Measurements from ENCODE around the gene NKAIN2. TPM values are rescaled to one million over a fixed set of nuclear protein-coding genes. Genes with fewer than 3 reads are reported as not detected.
"Not testable (repeated sequence)": the region's sequence is repeated elsewhere in the genome, so short reads cannot be mapped to it uniquely, and the experiment has no call there.

Gene NKAIN2
- total RNA-seq, 2 donors from 2014 or later = 0.29 TPM; not detected in 1

GRCh38 chr6:124330197-124330596 lies 526.5 kb downstream of the NKAIN2 start:
- no peak overlapping the region for H3K27ac ChIP-seq (ENCODE audit: low read depth, low read length)
- no peaks in the 10 kb centered on the region for H3K9me3 ChIP-seq (ENCODE audit: control insufficient read depth, low read length)
- no peaks in the 10 kb centered on the region for H3K4me1 ChIP-seq (ENCODE audit: control insufficient read depth, insufficient read depth, low read length)
- Mint-ChIP-seq H3K9me3 (no peaks in the 10 kb centered on the region), H3K4me1 (no peaks in the 10 kb centered on the region), H3K27ac (no peak overlapping the region), H3K4me3 (no peak overlapping the region), H3K27me3 (ENCODE audit: insufficient read depth) (no peaks in the 10 kb centered on the region), H3K36me3 (ENCODE audit: low read depth) (no peaks in the 10 kb centered on the region)
- H3K9ac ChIP-seq (ENCODE audit: extremely low read depth, low read length, poor library complexity, severe bottlenecking) = no peak overlapping the region
- no peak for DNase-seq
- no peaks in the 10 kb centered on the region for H3K36me3 ChIP-seq (ENCODE audit: control insufficient read depth, insufficient read depth, low read length)
- no peak overlapping the region for H3K4me3 ChIP-seq (ENCODE audit: low read length)
- TF ChIP-seq, protein P1, sequence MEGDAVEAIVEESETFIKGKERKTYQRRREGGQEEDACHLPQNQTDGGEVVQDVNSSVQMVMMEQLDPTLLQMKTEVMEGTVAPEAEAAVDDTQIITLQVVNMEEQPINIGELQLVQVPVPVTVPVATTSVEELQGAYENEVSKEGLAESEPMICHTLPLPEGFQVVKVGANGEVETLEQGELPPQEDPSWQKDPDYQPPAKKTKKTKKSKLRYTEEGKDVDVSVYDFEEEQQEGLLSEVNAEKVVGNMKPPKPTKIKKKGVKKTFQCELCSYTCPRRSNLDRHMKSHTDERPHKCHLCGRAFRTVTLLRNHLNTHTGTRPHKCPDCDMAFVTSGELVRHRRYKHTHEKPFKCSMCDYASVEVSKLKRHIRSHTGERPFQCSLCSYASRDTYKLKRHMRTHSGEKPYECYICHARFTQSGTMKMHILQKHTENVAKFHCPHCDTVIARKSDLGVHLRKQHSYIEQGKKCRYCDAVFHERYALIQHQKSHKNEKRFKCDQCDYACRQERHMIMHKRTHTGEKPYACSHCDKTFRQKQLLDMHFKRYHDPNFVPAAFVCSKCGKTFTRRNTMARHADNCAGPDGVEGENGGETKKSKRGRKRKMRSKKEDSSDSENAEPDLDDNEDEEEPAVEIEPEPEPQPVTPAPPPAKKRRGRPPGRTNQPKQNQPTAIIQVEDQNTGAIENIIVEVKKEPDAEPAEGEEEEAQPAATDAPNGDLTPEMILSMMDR (conservative IDR thresholded peaks at IDR 0.05) = no peak
- no peaks in the 10 kb centered on the region for H3K27me3 ChIP-seq (ENCODE audit: control insufficient read depth, insufficient read depth, low read length, poor library complexity, severe bottlenecking)
- 95% methylated on average over 1 of the region's 1 CpG; no CpG with 5 or more reads in 1 of the 2 experiments for WGBS, 2 experiments (ENCODE audit: insufficient coverage in 1 of 2, insufficient read length in 1 of 2)

- no peaks in the 10 kb centered on the region for H3K36me3 ChIP-seq (ENCODE audit: control insufficient read depth, insufficient read depth, low read length)
- Mint-ChIP-seq H3K27me3 (ENCODE audit: insufficient read depth) (no peaks in the 10 kb centered on the region), H3K4me3 (no peak overlapping the region), H3K27ac (no peak overlapping the region), H3K9me3 (no peaks in the 10 kb centered on the region), H3K4me1 (no peaks in the 10 kb centered on the region), H3K36me3 (ENCODE audit: low read depth) (no peaks in the 10 kb centered on the region)
- no peak for DNase-seq
- no peak overlapping the region for H3K9ac ChIP-seq (ENCODE audit: extremely low read depth, low read length, poor library complexity, severe bottlenecking)
- WGBS, 2 experiments (ENCODE audit: insufficient coverage in 1 of 2, insufficient read length in 1 of 2) = 58 to 61% methylated on average over 3 to 4 of the region's 4 CpGs
- no peaks in the 10 kb centered on the region for H3K27me3 ChIP-seq (ENCODE audit: control insufficient read depth, insufficient read depth, low read length, poor library complexity, severe bottlenecking)
- no peaks in the 10 kb centered on the region for H3K4me1 ChIP-seq (ENCODE audit: control insufficient read depth, insufficient read depth, low read length)
- H3K27ac ChIP-seq (ENCODE audit: low read depth, low read length) = no peak overlapping the region
- H3K4me3 ChIP-seq (ENCODE audit: low read length) = no peak overlapping the region
- TF ChIP-seq, protein P1 (conservative IDR thresholded peaks at IDR 0.05) = no peak
- no peaks in the 10 kb centered on the region for H3K9me3 ChIP-seq (ENCODE audit: control insufficient read depth, low read length)
Observed at GRCh38 chr6:124334359-124334758, 530.7 kb downstream of the NKAIN2 start.

- Mint-ChIP-seq H3K27ac (no peak overlapping the region), H3K36me3 (ENCODE audit: low read depth) (no peaks in the 10 kb centered on the region), H3K4me1 (peaks cover 1% of the 10 kb centered on the region), H3K9me3 (no peaks in the 10 kb centered on the region), H3K27me3 (ENCODE audit: insufficient read depth) (no peaks in the 10 kb centered on the region), H3K4me3 (no peak overlapping the region)
- Histone ChIP-seq H3K36me3 (ENCODE audit: control insufficient read depth, insufficient read depth, low read length) (no peaks in the 10 kb centered on the region), H3K27ac (ENCODE audit: low read depth, low read length) (no peak overlapping the region), H3K9me3 (ENCODE audit: control insufficient read depth, low read length) (no peaks in the 10 kb centered on the region), H3K27me3 (ENCODE audit: control insufficient read depth, insufficient read depth, low read length, poor library complexity, severe bottlenecking) (no peaks in the 10 kb centered on the region), H3K4me1 (ENCODE audit: control insufficient read depth, insufficient read depth, low read length) (no peaks in the 10 kb centered on the region), H3K9ac (ENCODE audit: extremely low read depth, low read length, poor library complexity, severe bottlenecking) (no peak overlapping the region), H3K4me3 (ENCODE audit: low read length) (no peak overlapping the region)
- TF ChIP-seq, protein P1 (conservative IDR thresholded peaks at IDR 0.05) = no peak
- WGBS, 2 experiments (ENCODE audit: insufficient coverage in 1 of 2, insufficient read length in 1 of 2) = 92% methylated on average over 4 of the region's 5 CpGs; no CpG with 5 or more reads in 1 of the 2 experiments
- DNase-seq = no peak
Observed at GRCh38 chr6:124339610-124340334, 536.1 kb downstream of the NKAIN2 start.

DNA sequence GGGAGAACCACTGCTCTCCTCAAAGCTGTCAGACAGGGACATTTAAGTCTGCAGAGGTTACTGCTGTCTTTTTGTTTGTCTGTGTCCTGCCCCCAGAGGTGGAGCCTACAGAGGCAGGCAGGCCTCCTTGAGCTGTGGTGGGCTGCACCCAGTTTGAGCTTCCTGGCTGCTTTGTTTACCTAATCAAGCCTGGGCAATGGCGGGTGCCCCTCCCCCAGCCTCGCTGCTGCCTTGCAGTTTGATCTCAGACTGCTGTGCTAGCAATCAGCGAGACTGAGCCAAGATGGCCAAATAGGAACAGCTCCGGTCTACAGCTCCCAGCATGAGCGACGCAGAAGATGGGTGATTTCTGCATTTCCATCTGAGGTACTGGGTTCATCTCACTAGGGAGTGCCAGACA lies 544.7 kb downstream of the NKAIN2 start:
- H3K4me1 Mint-ChIP-seq; H3K4me3 Mint-ChIP-seq; H3K27ac ChIP-seq (ENCODE audit: low read depth, low read length); H3K9ac ChIP-seq (ENCODE audit: extremely low read depth, low read length, poor library complexity, severe bottlenecking); DNase-seq; H3K27me3 ChIP-seq (ENCODE audit: control insufficient read depth, insufficient read depth, low read length, poor library complexity, severe bottlenecking); H3K36me3 ChIP-seq (ENCODE audit: control insufficient read depth, insufficient read depth, low read length); H3K4me3 ChIP-seq (ENCODE audit: low read length); H3K27ac Mint-ChIP-seq; H3K9me3 ChIP-seq (ENCODE audit: control insufficient read depth, low read length); H3K27me3 Mint-ChIP-seq (ENCODE audit: insufficient read depth); H3K36me3 Mint-ChIP-seq (ENCODE audit: low read depth); H3K4me1 ChIP-seq (ENCODE audit: control insufficient read depth, insufficient read depth, low read length): not testable (repeated sequence)
- peaks cover 19% of the 10 kb centered on the region for H3K9me3 Mint-ChIP-seq
- WGBS, 2 experiments (ENCODE audit: insufficient coverage in 1 of 2, insufficient read length in 1 of 2) = 89 to 90% methylated on average over 2 to 6 of the region's 6 CpGs
